Rectal smooth muscle tissue (tissue), 1 donor: ENCODE measurements around the gene RNF4.

Experiments
- H3K27ac ChIP-seq: one replicate; pipeline ENCODE4 v1.7.0; 2013; ENCODE audit warnings: low read depth, low read length, inconsistent platforms
- H3K27me3 ChIP-seq: one replicate; pipeline ENCODE4 v1.7.0; 2013; ENCODE audit warnings: low read length; ENCODE audit not compliant: control insufficient read depth, insufficient read depth
- H3K36me3 ChIP-seq: one replicate; pipeline ENCODE4 v1.7.0; 2013; ENCODE audit warnings: low read length; ENCODE audit not compliant: control insufficient read depth, insufficient read depth
- H3K4me1 ChIP-seq: one replicate; pipeline ENCODE4 v1.7.0; 2013; ENCODE audit warnings: low read length; ENCODE audit not compliant: control insufficient read depth, insufficient read depth
- H3K4me3 ChIP-seq: one replicate; pipeline ENCODE4 v1.7.0; 2013; ENCODE audit warnings: low read length
- H3K9ac ChIP-seq: one replicate; pipeline ENCODE4 v1.7.0; 2013; ENCODE audit warnings: low read length

Gene RNF4

DNA sequence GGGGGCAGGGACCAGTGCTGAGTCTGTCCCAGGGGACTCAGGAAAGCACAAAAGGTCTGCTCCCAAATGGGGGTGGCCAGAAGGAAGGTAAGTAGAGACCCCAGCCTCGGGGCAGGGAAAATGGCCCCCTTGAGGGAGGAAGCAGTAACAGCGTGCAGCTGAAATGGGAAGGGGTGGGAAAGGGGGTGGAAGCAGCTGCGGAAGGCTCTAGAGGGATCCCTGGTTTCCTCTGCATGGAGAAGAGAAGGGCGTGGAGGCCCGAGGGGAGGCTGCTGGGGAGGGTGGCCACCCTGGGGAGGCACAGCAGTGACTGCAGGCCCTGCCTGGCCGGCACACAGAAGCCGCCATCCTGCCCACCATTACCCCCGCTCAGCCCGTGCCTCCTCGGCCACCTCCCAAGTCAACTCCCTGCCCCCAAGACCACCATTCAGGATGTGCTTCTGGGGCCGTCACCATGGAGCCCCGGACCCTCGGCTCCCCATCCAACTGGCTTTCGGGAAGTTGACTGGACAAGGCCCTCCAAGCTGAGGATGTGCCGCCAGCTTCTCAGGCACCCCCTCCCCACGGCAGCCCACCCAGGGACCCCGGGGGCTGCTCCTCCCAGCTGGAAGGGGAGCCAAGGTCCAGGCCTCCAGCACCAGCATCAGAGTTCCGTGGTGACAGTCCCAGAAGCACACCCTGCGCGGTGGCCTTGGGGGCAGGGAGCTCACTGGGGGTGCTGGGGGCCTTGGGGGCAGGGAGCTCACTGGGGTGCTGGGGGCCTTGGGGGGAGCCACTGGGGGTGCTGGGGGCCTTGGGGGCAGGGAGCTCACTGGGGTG is 26.5 kb upstream of the RNF4 start:
- no peaks in the 10 kb centered on the region for H3K36me3 ChIP-seq
- no peak overlapping the region for H3K27ac ChIP-seq
- no peak overlapping the region for H3K9ac ChIP-seq
- no peak overlapping the region for H3K4me3 ChIP-seq
- no peaks in the 10 kb centered on the region for H3K4me1 ChIP-seq
- no peaks in the 10 kb centered on the region for H3K27me3 ChIP-seq

DNA sequence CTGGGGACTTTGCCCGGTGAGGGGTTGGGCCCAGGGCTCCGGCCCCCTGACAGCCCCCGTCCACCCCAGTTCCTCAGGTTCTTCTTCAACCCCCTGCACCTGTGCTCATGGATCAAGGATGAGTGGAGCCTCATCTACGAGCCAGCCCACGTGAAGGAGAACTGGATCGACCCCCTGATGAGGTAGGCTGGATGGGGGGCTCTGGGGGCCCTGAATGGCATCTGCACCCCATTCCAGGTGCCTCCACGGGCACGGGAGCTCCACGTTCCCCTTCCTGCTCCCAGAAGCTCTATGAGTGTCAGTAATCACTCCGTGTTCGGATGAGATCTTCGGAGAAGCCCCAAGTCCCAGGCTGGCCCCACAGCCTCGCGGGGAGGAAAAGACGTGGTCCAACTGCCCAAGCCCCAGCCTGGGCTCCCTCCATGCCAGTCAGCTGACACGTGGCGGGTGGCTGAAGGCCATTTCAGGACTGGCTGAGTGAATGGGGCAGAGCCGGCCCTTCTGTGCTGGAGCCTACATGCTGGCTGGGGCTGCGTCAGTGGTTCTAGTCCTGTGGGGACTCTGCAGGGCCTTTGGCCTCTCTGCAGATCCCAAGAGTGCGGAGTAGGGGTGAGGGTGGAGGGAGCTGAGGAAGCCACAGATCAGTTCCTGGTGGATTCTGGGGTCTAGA is 25.7 kb upstream of the RNF4 start:
- H3K4me3 ChIP-seq = no peak overlapping the region
- no peak overlapping the region for H3K9ac ChIP-seq
- H3K27me3 ChIP-seq = no peaks in the 10 kb centered on the region
- no peak overlapping the region for H3K27ac ChIP-seq
- no peaks in the 10 kb centered on the region for H3K4me1 ChIP-seq
- no peaks in the 10 kb centered on the region for H3K36me3 ChIP-seq

DNA sequence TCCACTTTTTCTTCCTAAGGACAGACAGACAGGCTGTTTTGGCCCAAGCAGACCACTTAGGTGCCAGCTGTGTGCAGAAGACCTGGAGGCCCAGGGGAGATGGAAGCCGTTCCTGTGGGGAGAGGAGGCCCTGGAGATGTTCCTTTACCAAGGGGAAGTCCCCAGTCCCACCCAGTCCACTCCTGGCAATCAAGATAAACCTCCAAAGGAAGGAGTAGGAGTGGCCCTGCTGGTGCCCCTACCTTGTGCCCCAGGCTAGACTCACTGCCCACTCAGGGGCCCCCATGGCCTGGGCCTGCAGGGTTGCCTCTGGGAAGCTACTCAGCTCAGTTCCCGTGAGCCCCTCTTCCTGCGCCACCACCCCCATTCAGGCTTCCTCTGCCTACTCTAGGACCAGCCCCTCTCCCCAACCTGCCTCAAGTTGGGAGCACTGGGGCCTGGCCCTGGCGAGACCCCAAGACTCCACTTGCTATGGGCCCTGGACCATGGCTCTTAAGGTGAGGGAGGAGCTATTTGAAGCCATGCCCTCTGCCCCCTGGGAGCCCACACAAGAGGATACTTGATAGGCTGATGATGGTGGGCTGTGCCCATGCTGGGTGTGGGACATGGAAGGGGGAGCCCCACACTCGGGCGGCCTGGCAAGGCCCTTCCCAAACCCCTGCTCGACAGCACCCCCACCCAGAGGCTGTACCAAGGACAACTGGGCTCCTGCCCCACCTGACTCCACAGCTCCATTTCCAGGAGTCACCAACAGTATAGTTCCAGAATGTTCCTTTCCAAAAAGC is 24.8 kb upstream of the RNF4 start:
- H3K4me1 ChIP-seq = no peaks in the 10 kb centered on the region
- H3K36me3 ChIP-seq = no peaks in the 10 kb centered on the region
- no peak overlapping the region for H3K27ac ChIP-seq
- no peak overlapping the region for H3K9ac ChIP-seq
- H3K4me3 ChIP-seq = no peak overlapping the region
- no peaks in the 10 kb centered on the region for H3K27me3 ChIP-seq

DNA sequence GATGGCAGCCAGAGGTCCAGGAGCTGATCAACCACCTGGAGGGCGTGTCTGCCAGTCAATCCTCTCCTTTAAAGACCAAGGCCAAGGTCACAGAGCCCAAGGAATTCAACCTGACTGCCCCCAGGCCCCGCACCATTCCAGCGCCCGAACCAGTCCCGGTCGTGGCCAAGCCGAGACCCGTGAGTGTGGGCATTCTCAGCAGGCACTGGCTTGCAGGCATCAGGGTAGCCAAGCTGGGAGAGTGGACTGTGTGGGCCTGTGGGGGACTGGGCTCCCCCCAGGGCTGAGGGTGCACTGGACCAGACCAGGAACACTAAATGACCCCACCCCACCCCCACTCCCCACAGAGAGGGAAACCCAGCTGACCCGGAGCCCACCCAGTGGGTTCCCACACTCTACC is 23.8 kb upstream of the RNF4 start:
- Histone ChIP-seq H3K4me3 (no peak overlapping the region), H3K9ac (no peak overlapping the region), H3K27me3 (no peaks in the 10 kb centered on the region), H3K36me3 (no peaks in the 10 kb centered on the region), H3K4me1 (no peaks in the 10 kb centered on the region), H3K27ac (no peak overlapping the region)

DNA sequence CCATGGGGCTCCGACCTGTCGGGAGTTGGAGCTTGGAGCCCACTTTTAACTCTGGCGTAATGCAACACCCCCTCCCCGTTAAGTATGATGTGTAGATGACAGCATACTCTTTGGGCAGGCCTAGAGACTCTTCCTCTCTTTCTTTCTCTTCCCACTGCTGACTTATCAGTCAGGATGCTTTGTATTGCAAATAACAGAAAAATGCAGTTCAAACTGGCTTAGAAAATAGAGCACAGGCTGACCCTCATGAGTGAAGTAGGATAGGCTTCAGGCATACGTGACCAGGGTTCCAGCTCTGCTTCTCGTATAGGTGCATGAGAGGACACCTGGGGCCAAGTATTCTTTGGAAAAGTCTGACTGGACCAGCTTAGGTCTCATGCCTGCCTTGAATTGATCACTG is 23.3 kb upstream of the RNF4 start:
- Histone ChIP-seq H3K9ac (no peak overlapping the region), H3K36me3 (no peaks in the 10 kb centered on the region), H3K27ac (no peak overlapping the region), H3K4me3 (no peak overlapping the region), H3K27me3 (no peaks in the 10 kb centered on the region), H3K4me1 (no peaks in the 10 kb centered on the region)

DNA sequence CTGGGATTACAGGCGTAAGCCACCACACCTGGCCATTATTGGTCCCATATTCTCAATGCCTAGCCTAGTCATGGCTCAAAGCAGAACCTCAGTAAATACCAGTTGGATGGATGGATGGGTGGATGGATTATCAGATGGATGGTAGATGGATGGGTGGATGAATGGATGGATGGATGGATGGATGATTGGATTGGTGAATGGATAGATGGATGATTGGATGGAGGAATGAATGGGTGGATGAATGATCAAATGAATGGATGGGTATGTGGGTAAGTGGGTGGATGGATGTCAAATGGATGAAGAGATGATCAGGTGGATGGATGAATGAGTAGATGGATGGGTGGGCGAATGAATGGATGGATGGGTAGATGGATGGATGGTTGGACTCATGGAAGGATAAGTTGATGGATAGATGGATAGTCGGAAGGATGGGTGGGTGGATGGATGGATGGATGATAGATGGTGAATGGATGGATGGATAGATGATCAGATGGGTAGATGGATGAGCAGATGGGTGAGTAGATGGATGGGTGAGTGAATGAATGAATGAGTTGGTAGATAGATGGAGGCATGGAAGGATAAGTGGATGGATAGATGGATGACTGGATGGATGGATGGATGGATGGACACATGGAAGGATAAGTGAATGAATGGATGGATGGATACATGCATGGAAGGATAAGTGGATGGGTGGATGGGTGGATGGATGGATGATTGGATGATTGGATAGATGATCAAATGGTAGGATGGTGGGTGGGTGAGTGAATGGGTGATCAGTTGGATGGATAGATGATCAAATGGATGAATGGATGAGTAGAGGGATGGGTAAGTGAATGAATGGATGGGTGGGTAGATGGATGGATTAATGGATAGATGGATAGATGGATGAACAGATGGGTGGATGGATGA is 22.0 kb upstream of the RNF4 start:
- Histone ChIP-seq H3K9ac (no peak overlapping the region), H3K36me3 (no peaks in the 10 kb centered on the region), H3K27me3 (no peaks in the 10 kb centered on the region), H3K4me1 (no peaks in the 10 kb centered on the region), H3K4me3 (no peak overlapping the region), H3K27ac (no peak overlapping the region)

DNA sequence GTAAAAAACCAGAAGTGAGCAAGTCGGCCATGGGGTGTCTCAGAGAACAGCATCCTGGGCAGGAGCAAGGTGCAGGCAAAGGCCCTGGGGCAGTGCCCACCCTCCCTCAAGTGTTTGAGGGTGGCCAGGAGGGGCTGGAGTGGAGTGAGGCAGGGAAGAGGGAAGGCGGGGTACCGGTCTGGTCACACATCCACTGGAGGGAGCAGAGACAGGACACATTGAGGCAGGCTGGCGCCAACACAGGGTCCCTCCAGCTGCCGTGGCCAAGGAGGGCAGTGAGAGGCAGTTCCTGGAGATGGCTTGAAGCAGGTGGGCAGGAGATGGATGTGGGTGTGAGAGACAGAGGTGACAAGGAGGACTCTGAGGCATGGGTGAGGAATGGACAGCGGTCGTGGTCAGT is 20.3 kb upstream of the RNF4 start:
- Histone ChIP-seq H3K4me1 (no peaks in the 10 kb centered on the region), H3K36me3 (no peaks in the 10 kb centered on the region), H3K9ac (no peak overlapping the region), H3K27ac (no peak overlapping the region), H3K27me3 (no peaks in the 10 kb centered on the region), H3K4me3 (no peak overlapping the region)

DNA sequence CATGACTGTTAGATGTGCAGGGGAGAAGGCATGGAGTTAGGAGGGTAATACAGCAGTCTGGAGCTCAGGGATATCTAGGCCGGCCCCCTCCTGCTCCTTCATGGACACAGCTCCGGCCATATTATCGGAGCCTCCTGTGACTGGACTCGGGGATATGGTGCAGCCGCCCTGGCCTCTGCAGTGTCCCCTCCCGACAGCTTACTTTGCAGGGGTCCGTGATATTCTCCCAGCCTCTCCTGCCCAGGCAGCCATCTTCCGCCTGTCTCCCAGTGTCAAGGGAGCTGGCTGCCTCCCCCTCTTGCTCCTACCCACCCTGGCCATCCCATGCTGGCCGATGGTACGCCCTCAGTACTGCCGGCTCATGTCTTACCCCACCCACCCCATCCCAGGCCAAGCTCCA is 19.9 kb upstream of the RNF4 start:
- H3K4me1 ChIP-seq = no peaks in the 10 kb centered on the region
- H3K4me3 ChIP-seq = no peak overlapping the region
- no peaks in the 10 kb centered on the region for H3K36me3 ChIP-seq
- no peaks in the 10 kb centered on the region for H3K27me3 ChIP-seq
- no peak overlapping the region for H3K9ac ChIP-seq
- H3K27ac ChIP-seq = no peak overlapping the region

DNA sequence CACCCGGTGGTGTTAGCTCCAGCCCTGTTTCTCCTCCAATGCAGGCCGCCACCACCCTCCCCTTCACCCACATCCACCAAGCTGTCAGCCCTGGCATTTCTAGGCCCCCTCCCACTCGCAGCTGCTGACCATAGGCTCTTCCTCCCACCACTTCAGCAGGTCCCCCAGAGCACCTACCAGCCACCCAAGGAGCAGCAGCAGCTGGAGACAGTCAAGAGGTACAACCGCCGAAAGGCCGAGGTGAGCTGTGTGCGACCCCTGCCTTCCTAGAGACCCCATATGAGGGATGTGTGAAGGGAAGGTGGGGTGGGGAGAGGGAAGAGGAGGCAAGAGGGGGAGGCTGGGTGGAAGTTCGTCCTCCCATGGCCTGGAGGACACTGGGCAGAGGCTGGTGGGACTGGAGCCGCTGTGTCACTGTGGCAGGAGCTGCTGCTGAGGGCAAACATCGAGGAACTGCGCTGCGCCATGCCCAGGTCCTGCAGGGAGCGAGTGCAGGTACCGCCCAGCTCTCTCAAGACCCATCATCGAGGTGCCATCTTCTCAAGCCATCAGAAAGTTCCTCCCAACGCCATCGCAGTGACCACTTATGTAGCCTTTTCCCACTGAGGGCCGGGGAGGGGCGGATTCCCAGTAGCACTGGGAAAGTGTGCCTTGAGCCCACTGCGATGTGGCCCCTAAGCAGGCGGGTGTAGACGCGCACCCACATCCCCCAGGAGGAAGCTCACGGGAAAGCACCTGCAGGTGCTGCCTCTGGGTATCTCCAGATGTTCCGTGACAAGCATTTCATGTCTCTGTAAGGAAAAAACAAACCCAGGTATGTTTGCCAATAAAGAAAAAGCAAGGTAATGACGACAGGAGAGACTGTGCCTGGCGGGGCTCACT is 19.2 kb upstream of the RNF4 start:
- H3K9ac ChIP-seq = no peak overlapping the region
- no peaks in the 10 kb centered on the region for H3K4me1 ChIP-seq
- H3K27me3 ChIP-seq = no peaks in the 10 kb centered on the region
- H3K36me3 ChIP-seq = no peaks in the 10 kb centered on the region
- H3K4me3 ChIP-seq = no peak overlapping the region
- H3K27ac ChIP-seq = no peak overlapping the region

DNA sequence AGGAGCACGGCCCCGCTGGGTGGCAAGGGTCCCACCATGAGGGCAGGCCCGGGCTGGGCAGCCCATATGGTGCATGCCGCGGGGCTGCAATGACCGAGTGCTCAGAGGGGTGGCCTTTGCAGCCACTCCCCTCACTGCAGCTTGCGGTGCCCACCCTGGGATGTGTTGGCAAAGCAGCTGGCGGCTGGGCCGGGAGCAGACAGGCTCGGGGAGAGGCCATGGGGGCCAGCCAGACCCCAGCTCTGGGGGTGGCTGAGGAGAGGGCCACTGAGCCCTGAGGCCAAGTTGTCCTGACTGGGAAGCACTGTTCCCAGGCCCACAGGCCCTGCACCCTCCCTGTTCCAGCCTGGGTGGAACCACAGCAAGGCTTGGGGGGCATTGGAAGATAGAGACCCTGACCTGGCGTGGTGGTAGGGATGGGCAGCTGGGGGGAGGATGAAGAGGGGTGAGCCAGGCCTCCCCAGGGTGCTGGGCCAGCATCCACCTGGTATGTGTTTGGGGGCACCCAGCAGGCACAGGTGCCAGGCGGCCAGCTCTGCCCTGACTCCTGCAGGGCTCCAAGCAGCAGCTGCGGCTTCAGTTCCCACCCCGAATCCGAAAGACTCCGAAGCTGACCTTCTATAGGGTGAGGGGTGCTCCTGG is 18.4 kb upstream of the RNF4 start:
- Histone ChIP-seq H3K36me3 (no peaks in the 10 kb centered on the region), H3K27ac (no peak overlapping the region), H3K9ac (no peak overlapping the region), H3K4me3 (no peak overlapping the region), H3K27me3 (no peaks in the 10 kb centered on the region), H3K4me1 (no peaks in the 10 kb centered on the region)

DNA sequence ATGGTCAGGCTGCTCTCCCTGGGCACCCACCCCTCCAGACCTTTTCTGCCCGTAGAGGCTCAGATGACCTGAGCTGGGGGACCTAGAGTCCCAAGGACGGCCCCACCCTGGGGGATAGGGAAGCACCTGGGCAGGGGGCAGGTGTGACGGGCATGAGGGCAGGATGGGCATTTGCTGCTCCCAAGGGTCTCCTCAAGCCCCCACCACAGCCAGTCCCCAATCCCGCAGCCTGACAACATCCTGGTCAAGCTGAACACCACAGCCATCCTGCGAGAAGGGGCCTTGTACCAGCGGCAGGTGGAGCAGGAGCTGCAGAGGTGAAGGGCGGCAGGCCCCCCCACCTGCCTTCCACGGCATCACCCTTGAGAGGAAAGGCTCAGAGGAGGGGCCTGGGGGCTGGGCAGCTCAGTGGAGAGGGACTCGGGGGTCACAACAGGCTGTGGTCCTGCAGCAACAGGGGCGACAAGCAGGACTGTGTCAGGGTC is 17.8 kb upstream of the RNF4 start:
- H3K4me1 ChIP-seq = no peaks in the 10 kb centered on the region
- no peaks in the 10 kb centered on the region for H3K36me3 ChIP-seq

More for the DNA sequence above, 17.8 kb upstream of the RNF4 start:
- H3K27ac ChIP-seq = no peak overlapping the region
- no peak overlapping the region for H3K4me3 ChIP-seq
- H3K27me3 ChIP-seq = no peaks in the 10 kb centered on the region
- H3K9ac ChIP-seq = no peak overlapping the region
